Superior temporal gyrus (tissue), 1 donor: Measurements from ENCODE around the gene TAS2R31.

ENCODE experiments used
- DNase-seq: peaks from one replicate; pipeline ENCODE4 v3.0.0-alpha.2; 2016; ENCODE audit errors: extremely low spot score

Gene TAS2R31

GRCh38 chr12:11007608-11008007 is 23.6 kb downstream of the TAS2R31 start:
- no peak for DNase-seq

- DNase-seq, result no peak
Measured at GRCh38 chr12:10998204-10998603, 33.0 kb downstream of the TAS2R31 start, which contains the start of gene TAS2R20. Gene TAS2R20 (minus strand): TSS chr12:10998304. CDS start chr12:10997875, 429 bp downstream.

GRCh38 chr12:10994307-10994706 is 36.9 kb downstream of the TAS2R31 start:
- DNase-seq, result no peak

- DNase-seq, result no peak
Measured at GRCh38 chr12:10989107-10989506, 42.1 kb downstream of the TAS2R31 start.

GRCh38 chr12:10986812-10987211 is 44.4 kb downstream of the TAS2R31 start, which contains the start of gene TAS2R50:
Gene TAS2R50 (minus strand): TSS chr12:10986912. CDS start chr12:10986860, 52 bp downstream.
- no peak for DNase-seq

GRCh38 chr12:10982244-10982643 is 49.0 kb downstream of the TAS2R31 start:
- no peak for DNase-seq
